Astrocyte of the spinal cord (primary cell): ENCODE data around the gene HDAC1.

Experiments
- DNase-seq: peaks from one replicate; pipeline ENCODE4 v3.0.0; 2011; ENCODE audit warnings: low read depth, low spot score
- H3K4me3 ChIP-seq: 2 replicates; pipeline ENCODE4 v1.5.1; 2011; ENCODE audit warnings: low read depth, mild to moderate bottlenecking, low read length, moderate library complexity
- CTCF ChIP-seq: IDR thresholded peaks from 2 replicates; pipeline ENCODE4 v1.5.1; 2012; ENCODE audit warnings: low read depth, mild to moderate bottlenecking, low read length, inconsistent platforms
- in situ Hi-C: cut with HindIII; loops from 2 replicates; pipeline ENCODE4 v1.10.0; 2017; ENCODE audit warnings: low sequenced_read_pairs

HDAC1 gene

GRCh38 chr1:32372149-32372756 is 80.4 kb downstream of the HDAC1 start:
- DNase-seq, result no peak
- in situ Hi-C loops, result no loop called here
- TF ChIP-seq CTCF, result no peak
- no peak overlapping the region for H3K4me3 ChIP-seq

- no peak overlapping the region for H3K4me3 ChIP-seq
- no peak for TF ChIP-seq CTCF
- in situ Hi-C loops, result no loop called here
- no peak for DNase-seq
Observed at GRCh38 chr1:32373996-32374592, 82.2 kb downstream of the HDAC1 start.

- no peak for TF ChIP-seq CTCF
- no peak overlapping the region for H3K4me3 ChIP-seq
- in situ Hi-C loops, result no loop called here
- DNase-seq, result no peak
Observed at GRCh38 chr1:32376199-32376598, 84.3 kb downstream of the HDAC1 start.

- no peak overlapping the region for H3K4me3 ChIP-seq
- no peak for DNase-seq
- in situ Hi-C loops, result no loop called here
- TF ChIP-seq CTCF, result no peak
Observed at GRCh38 chr1:32377541-32378220, 85.8 kb downstream of the HDAC1 start.

GRCh38 chr1:32380057-32380456 is 88.2 kb downstream of the HDAC1 start:
- DNase-seq, result no peak
- in situ Hi-C loops, result no loop called here
- H3K4me3 ChIP-seq, result no peak overlapping the region
- TF ChIP-seq CTCF, result no peak
